ENCODE measurements around the gene CMTM6. TPM values are rescaled to one million over a fixed set of nuclear protein-coding genes. Genes with fewer than 3 reads are reported as not detected.

The CMTM6 gene
- total and polyA plus RNA-seq, 10 of the 15 experiments (the other 5 are each of a cell fraction or from before 2014, with no cell fraction given), result 27.1 to 97.3 (median 61.4) TPM

DNA sequence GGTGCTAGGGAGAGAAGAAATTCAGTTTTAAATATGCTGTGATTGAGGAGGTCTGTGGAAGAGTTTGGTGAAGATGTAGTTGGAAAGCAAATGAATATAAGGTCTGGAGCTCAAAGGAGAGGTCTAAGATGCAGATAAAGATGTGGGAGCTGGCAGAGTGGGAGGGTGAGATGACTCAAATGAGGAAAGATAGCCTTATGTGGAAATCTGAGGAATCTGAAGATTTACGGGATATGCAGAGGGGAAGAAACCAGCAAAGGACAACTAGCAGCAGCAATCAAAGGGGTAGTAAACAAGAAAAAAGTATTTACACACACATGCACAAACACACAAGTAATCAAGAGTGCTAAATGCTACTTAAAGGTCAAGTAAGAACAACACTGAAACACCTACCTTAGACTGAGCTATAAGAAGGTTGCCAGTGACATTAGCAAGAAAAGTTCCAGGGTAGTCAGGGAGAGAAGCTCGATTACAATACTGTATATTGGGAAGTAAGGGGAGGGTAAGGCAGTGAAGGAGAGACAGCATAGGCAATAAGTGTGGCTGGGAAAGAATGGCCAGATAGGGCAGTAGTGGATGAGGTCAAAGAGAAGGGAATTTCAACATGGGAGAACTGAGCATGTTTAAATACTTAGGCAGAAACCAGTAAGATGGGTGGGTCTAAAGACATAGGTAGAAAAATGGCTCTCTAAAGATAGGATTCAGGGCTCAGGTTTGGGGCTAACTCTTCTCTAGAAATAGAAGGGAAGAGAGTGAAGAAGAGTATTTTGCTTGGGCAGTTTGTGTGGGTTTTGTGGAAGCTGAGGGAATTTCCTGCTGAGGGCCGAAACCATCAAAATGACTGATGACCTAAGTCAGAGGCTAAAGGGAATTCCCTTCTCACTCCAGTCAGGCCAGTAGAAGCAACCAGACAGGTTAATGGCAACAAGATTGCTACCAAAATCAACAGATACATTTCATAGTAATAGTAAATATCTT, 8.9 kb downstream of the CMTM6 start (continued):
- peak; percentile 82; the same call in 1 of the 2 replicates for TF ChIP-seq PAX5 (IDR thresholded peaks at IDR 0.05; ENCODE audit: borderline replicate concordance, low read depth, low read length)
- no peak for TF ChIP-seq TCF7 (IDR thresholded peaks at IDR 0.05; ENCODE audit: borderline replicate concordance)
- TF ChIP-seq SREBF1 (IDR thresholded peaks at IDR 0.05; ENCODE audit: low read length), result no peak
- TF ChIP-seq LARP7 (IDR thresholded peaks at IDR 0.05), result no peak
- TF ChIP-seq RFX5 (IDR thresholded peaks at IDR 0.05; ENCODE audit: low read depth, low read length), result no peak
- no peak; the same call in 1 of the 2 replicates for TF ChIP-seq RCOR1 (conservative IDR thresholded peaks at IDR 0.05; ENCODE audit: low read depth, low read length)
- no peak for TF ChIP-seq POLR2A (IDR thresholded peaks at IDR 0.05; ENCODE audit: low read depth, low read length)
- no peak for TF ChIP-seq HDAC6 (IDR thresholded peaks at IDR 0.05; ENCODE audit: unreplicated experiment)
- TF ChIP-seq TCF12 (IDR thresholded peaks at IDR 0.05; ENCODE audit: low read depth, low read length), result 0 out of 2 replicates have a peak, but pooled peaks have one; percentile 37
- TF ChIP-seq MTA2 (IDR thresholded peaks at IDR 0.05; ENCODE audit: low read depth), result peak; percentile 70
- TF ChIP-seq, protein P1, sequence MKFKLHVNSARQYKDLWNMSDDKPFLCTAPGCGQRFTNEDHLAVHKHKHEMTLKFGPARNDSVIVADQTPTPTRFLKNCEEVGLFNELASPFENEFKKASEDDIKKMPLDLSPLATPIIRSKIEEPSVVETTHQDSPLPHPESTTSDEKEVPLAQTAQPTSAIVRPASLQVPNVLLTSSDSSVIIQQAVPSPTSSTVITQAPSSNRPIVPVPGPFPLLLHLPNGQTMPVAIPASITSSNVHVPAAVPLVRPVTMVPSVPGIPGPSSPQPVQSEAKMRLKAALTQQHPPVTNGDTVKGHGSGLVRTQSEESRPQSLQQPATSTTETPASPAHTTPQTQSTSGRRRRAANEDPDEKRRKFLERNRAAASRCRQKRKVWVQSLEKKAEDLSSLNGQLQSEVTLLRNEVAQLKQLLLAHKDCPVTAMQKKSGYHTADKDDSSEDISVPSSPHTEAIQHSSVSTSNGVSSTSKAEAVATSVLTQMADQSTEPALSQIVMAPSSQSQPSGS (IDR thresholded peaks at IDR 0.05; ENCODE audit: low read length), result peak; percentile 83
- no peak for TF ChIP-seq TAF1 (IDR thresholded peaks at IDR 0.05; ENCODE audit: borderline replicate concordance, low read depth, low read length)
- TF ChIP-seq RBBP5 (conservative IDR thresholded peaks at IDR 0.05), result no peak
- TF ChIP-seq E4F1 (IDR thresholded peaks at IDR 0.05; ENCODE audit: borderline replicate concordance, partially characterized antibody), result no peak
- no peak for TF ChIP-seq NRF1 (conservative IDR thresholded peaks at IDR 0.05; ENCODE audit: low read depth, low read length)
- TF ChIP-seq, protein P2, sequence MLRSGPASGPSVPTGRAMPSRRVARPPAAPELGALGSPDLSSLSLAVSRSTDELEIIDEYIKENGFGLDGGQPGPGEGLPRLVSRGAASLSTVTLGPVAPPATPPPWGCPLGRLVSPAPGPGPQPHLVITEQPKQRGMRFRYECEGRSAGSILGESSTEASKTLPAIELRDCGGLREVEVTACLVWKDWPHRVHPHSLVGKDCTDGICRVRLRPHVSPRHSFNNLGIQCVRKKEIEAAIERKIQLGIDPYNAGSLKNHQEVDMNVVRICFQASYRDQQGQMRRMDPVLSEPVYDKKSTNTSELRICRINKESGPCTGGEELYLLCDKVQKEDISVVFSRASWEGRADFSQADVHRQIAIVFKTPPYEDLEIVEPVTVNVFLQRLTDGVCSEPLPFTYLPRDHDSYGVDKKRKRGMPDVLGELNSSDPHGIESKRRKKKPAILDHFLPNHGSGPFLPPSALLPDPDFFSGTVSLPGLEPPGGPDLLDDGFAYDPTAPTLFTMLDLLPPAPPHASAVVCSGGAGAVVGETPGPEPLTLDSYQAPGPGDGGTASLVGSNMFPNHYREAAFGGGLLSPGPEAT (IDR thresholded peaks at IDR 0.05; ENCODE audit: low read depth), result peak; percentile 95
- TF ChIP-seq POLR2AphosphoS2 (IDR thresholded peaks at IDR 0.05; ENCODE audit: low read depth, low read length), result no peak
- TF ChIP-seq CREB1 (IDR thresholded peaks at IDR 0.05; ENCODE audit: low read depth), result peak; percentile 65; the same call in 1 of the 2 replicates
- no peak for TF ChIP-seq ZBTB40 (IDR thresholded peaks at IDR 0.05; ENCODE audit: borderline replicate concordance)
- no peak for TF ChIP-seq NFYA (IDR thresholded peaks at IDR 0.05; ENCODE audit: borderline replicate concordance, low read depth, low read length)
- TF ChIP-seq BRCA1 (IDR thresholded peaks at IDR 0.05; ENCODE audit: low read depth, low read length), result no peak

Data from GM12878 (cell line).